IgD-negative memory B cell (primary cell): ENCODE results near the gene ATP6V0B. TPM values are rescaled to one million over a fixed set of nuclear protein-coding genes. Genes with fewer than 3 reads are reported as not detected.

Experiments
- H3K27ac Mint-ChIP-seq, 3 donors: one replicate each; pipeline ENCODE4 v1.8.0; 2020 to 2022; ENCODE audit warnings: mild to moderate bottlenecking in 3 of 3, mixed read lengths in 3 of 3, moderate library complexity in 1 of 3
- H3K27me3 Mint-ChIP-seq: one replicate; pipeline ENCODE4 v1.8.0; 2021; ENCODE audit warnings: mixed read lengths
- H3K36me3 Mint-ChIP-seq: one replicate; pipeline ENCODE4 v1.8.0; 2020; ENCODE audit warnings: mild to moderate bottlenecking, mixed read lengths
- H3K4me1 Mint-ChIP-seq, 3 donors: one replicate each; pipeline ENCODE4 v1.8.0; 2020 to 2022; ENCODE audit warnings: mixed read lengths in 3 of 3, mild to moderate bottlenecking in 1 of 3
- H3K4me3 Mint-ChIP-seq, 4 donors: one replicate each; pipeline ENCODE4 v1.8.0; 2020 to 2022; ENCODE audit warnings: mild to moderate bottlenecking in 4 of 4, mixed read lengths in 4 of 4, moderate library complexity in 3 of 4
- H3K9me3 Mint-ChIP-seq, 3 donors: one replicate each; pipeline ENCODE4 v1.8.0; 2020 to 2021; ENCODE audit warnings: mixed read lengths in 3 of 3, mild to moderate bottlenecking in 1 of 3
- polyA plus RNA-seq: library from polyadenylated mRNA; unstranded; fragments of 300-500 nt; fragmentation: Illumina TruSeq; gene quantifications from one replicate; pipeline ENCODE4 v1.2.3, GENCODE V29; 2021

Gene ATP6V0B
- polyA plus RNA-seq, 1 donor from 2014 or later, result 261 TPM

GRCh38 chr1:43993206-43993914, 18.6 kb downstream of the ATP6V0B start:
- Mint-ChIP-seq H3K36me3 (peaks cover 3% of the 10 kb centered on the region), H3K27me3 (no peaks in the 10 kb centered on the region), H3K27ac (peak overlapping the region in 2 of 3 donors; percentile 74 to 83)

GRCh38 chr1:43994071-43994470, 19.3 kb downstream of the ATP6V0B start:
- Mint-ChIP-seq H3K4me1 (peaks cover 19 to 22% (median 20%) of the 10 kb centered on the region in 3 donors), H3K27me3 (no peaks in the 10 kb centered on the region), H3K9me3 (no peaks in the 10 kb centered on the region), H3K4me3 (peak overlapping the region; percentile 25 to 89 (median 64)), H3K36me3 (peaks cover 3% of the 10 kb centered on the region), H3K27ac (peak overlapping the region in 1 of 3 donors; percentile 74)

More at GRCh38 chr1:43993206-43993914, 18.6 kb downstream of the ATP6V0B start:
- Mint-ChIP-seq H3K4me3 (peak overlapping the region; percentile 25 to 89 (median 69)), H3K4me1 (peaks cover 19 to 22% (median 20%) of the 10 kb centered on the region in 3 donors), H3K9me3 (no peaks in the 10 kb centered on the region)

- Mint-ChIP-seq H3K4me1 (peaks cover 19 to 22% (median 20%) of the 10 kb centered on the region in 3 donors), H3K4me3 (no peak overlapping the region), H3K27me3 (no peaks in the 10 kb centered on the region), H3K9me3 (no peaks in the 10 kb centered on the region), H3K36me3 (peaks cover 3% of the 10 kb centered on the region), H3K27ac (peak overlapping the region in 1 of 3 donors; percentile 57)
Measured at GRCh38 chr1:43994794-43995790, 20.3 kb downstream of the ATP6V0B start.

DNA sequence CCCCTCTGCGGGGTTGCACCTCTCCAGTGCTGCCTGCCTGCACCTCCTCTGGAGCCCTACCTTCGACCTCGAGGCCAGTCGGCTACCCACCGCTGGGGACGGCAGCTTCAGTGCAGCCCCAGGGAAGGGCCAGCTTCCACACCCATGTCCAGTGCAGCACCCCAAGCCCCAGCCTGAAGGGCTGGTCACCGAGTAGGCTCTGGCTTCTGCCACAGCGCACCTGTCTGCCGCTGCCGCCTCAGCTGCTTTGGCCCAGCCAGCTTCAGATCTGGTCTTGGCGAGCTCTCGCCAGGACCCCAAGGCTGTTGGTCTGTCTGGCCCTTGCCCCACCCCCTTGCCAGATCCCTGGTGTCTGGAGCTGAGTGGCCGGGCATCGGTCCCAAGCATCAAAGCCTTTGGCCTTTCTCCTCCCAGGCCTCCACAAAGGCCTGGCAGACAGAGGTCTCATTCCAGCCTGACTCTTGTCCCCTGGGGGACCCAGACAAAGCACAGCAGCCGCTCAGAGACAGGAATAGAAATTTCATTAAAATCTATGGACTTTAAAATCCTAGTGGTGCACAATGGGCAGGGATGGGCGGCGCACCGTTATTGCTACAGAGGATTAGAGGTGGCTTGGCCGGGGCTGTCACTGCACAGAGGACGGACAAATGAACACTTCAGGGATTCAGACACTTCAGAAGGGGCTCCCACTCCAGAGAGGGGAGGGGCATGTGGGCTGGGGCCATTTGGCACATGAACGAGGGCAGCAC, 21.4 kb downstream of the ATP6V0B start:
- peaks cover 16 to 22% (median 17%) of the 10 kb centered on the region in 3 donors for H3K4me1 Mint-ChIP-seq
- H3K36me3 Mint-ChIP-seq, result peaks cover 3% of the 10 kb centered on the region
- no peaks in the 10 kb centered on the region for H3K27me3 Mint-ChIP-seq
- H3K4me3 Mint-ChIP-seq, result no peak overlapping the region
- H3K9me3 Mint-ChIP-seq, result no peaks in the 10 kb centered on the region
- H3K27ac Mint-ChIP-seq, result no peak overlapping the region

GRCh38 chr1:43996733-43997115, 22.0 kb downstream of the ATP6V0B start:
- Mint-ChIP-seq H3K4me3 (no peak overlapping the region), H3K36me3 (peaks cover 3% of the 10 kb centered on the region), H3K27me3 (no peaks in the 10 kb centered on the region), H3K27ac (no peak overlapping the region), H3K9me3 (no peaks in the 10 kb centered on the region), H3K4me1 (peaks cover 13 to 20% (median 16%) of the 10 kb centered on the region in 3 donors)

DNA sequence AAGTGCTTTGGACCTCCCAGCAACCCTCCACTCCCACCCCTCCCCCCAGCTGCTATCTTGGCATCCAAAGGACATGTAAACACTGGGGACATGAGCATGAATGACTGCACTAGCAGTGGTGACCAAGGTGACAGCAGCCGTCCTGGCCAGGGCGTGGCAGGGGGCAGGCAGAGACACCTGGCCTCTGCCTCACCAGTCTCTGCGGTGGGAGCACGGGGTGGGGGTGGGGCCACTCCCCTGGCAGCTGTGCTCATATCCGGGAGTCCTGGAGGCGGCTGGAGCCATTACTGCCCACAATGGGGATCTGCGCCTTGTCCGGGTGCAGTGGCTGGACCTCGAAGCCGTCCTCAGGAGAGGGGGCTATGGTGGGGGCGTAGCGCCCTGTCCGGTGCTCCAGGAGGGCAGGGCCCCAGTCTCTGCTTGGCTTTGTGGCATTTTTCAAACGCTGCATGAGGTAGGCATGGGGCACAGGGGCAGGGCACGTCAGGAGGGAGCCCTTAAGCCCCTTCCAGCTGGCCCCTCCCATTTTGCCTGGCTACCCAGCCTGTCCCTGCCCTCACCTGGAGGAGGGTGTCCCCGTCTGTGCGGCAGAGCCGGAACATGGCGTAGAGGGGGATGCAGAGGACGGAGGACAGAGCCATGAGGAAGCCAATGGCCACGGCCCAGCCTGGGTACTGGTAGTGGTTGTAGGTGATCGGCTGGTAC, 22.7 kb downstream of the ATP6V0B start:
- peaks cover 3% of the 10 kb centered on the region for H3K36me3 Mint-ChIP-seq
- H3K4me3 Mint-ChIP-seq, result no peak overlapping the region
- H3K9me3 Mint-ChIP-seq, result no peaks in the 10 kb centered on the region

GRCh38 chr1:43998000-43998378, 23.2 kb downstream of the ATP6V0B start:
- Mint-ChIP-seq H3K36me3 (peaks cover 3% of the 10 kb centered on the region), H3K9me3 (no peaks in the 10 kb centered on the region), H3K27ac (peak overlapping the region in 1 of 3 donors; percentile 39), H3K27me3 (no peaks in the 10 kb centered on the region), H3K4me1 (peaks cover 7 to 11% (median 10%) of the 10 kb centered on the region in 3 donors), H3K4me3 (no peak overlapping the region)

More for the DNA sequence above, 22.7 kb downstream of the ATP6V0B start:
- H3K27me3 Mint-ChIP-seq, result no peaks in the 10 kb centered on the region
- peaks cover 12 to 16% (median 15%) of the 10 kb centered on the region in 3 donors for H3K4me1 Mint-ChIP-seq
- H3K27ac Mint-ChIP-seq, result peak overlapping the region in 1 of 3 donors; percentile 39

GRCh38 chr1:43999455-43999854, 24.7 kb downstream of the ATP6V0B start:
- Mint-ChIP-seq H3K36me3 (peaks cover 3% of the 10 kb centered on the region), H3K27me3 (no peaks in the 10 kb centered on the region), H3K4me1 (peaks cover 0 to 3% (median 2%) of the 10 kb centered on the region in 3 donors), H3K9me3 (no peaks in the 10 kb centered on the region), H3K4me3 (no peak overlapping the region), H3K27ac (peak overlapping the region in 1 of 3 donors; percentile 69)

GRCh38 chr1:44000122-44000665, 25.4 kb downstream of the ATP6V0B start:
- H3K27ac Mint-ChIP-seq, result no peak overlapping the region
- H3K36me3 Mint-ChIP-seq, result no peaks in the 10 kb centered on the region
- H3K27me3 Mint-ChIP-seq, result no peaks in the 10 kb centered on the region
- no peaks in the 10 kb centered on the region for H3K4me1 Mint-ChIP-seq
- no peak overlapping the region for H3K4me3 Mint-ChIP-seq
- H3K9me3 Mint-ChIP-seq, result no peaks in the 10 kb centered on the region

DNA sequence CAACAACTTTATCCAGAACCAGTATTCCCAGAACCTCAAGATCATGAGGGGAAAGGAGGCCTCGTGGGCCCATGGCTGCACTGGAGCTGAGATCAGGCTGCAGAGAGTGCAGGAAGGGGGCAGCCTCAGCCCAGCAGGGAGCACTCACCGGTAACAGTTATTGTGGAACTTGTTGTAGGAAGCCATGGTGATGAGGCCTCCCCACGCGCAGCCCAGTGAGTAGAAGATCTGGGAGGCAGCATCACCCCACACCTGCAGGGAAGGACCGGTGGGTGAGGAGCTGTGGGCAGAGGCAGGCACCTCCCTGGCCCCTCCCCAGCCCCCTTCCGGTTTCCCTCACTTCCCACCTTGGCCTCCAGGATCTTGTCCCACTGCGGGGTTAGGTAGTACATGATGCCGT, 27.4 kb downstream of the ATP6V0B start:
- peaks cover 0 to 3% (median 0%) of the 10 kb centered on the region in 3 donors for H3K4me1 Mint-ChIP-seq
- H3K4me3 Mint-ChIP-seq, result no peak overlapping the region
- H3K36me3 Mint-ChIP-seq, result no peaks in the 10 kb centered on the region
- H3K27me3 Mint-ChIP-seq, result no peaks in the 10 kb centered on the region
- H3K27ac Mint-ChIP-seq, result no peak overlapping the region
- no peaks in the 10 kb centered on the region for H3K9me3 Mint-ChIP-seq

GRCh38 chr1:44002606-44003157, 27.9 kb downstream of the ATP6V0B start:
- Mint-ChIP-seq H3K4me1 (peaks cover 0 to 3% (median 0%) of the 10 kb centered on the region in 3 donors), H3K27me3 (no peaks in the 10 kb centered on the region), H3K4me3 (no peak overlapping the region), H3K9me3 (no peaks in the 10 kb centered on the region), H3K27ac (no peak overlapping the region), H3K36me3 (no peaks in the 10 kb centered on the region)

DNA sequence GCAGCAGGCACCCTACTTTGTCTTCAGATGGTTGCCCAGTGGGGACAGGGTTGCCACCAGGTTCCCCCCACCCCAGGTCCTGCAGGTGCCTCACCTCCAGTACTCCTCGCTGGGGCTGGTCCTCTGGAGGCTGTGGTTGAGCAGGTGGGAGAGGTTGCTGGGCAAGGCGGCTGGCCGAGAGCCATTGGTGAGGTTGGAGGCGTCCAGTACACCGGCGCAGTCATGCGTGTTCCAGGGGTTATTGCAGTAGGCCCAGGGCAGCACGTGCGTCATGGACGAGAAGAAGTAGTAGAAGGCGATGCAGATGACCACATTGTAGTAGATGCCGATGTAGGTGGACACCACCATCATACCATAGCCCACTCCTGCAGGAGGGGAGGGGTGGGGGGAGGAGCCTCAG, 33.5 kb downstream of the ATP6V0B start:
- no peaks in the 10 kb centered on the region for H3K27me3 Mint-ChIP-seq
- H3K9me3 Mint-ChIP-seq, result no peaks in the 10 kb centered on the region
- H3K27ac Mint-ChIP-seq, result peak overlapping the region in 1 of 3 donors; percentile 27
- peaks cover 0 to 3% (median 0%) of the 10 kb centered on the region in 3 donors for H3K4me1 Mint-ChIP-seq
- H3K4me3 Mint-ChIP-seq, result no peak overlapping the region
- no peaks in the 10 kb centered on the region for H3K36me3 Mint-ChIP-seq

- Mint-ChIP-seq H3K27me3 (no peaks in the 10 kb centered on the region), H3K9me3 (no peaks in the 10 kb centered on the region), H3K36me3 (no peaks in the 10 kb centered on the region), H3K4me3 (no peak overlapping the region), H3K4me1 (peaks cover 0 to 3% (median 0%) of the 10 kb centered on the region in 3 donors), H3K27ac (no peak overlapping the region)
Measured at GRCh38 chr1:44010935-44011471, 36.2 kb downstream of the ATP6V0B start.
